ENCODE measurements around the gene COL23A1. TPM values are rescaled to one million over a fixed set of nuclear protein-coding genes. Genes with fewer than 3 reads are reported as not detected.

Gene COL23A1
- total and polyA plus RNA-seq, 2 of the 8 experiments (the other 6 are each of a cell fraction or from before 2014, with no cell fraction given) = 3.1 to 4.7 TPM

DNA sequence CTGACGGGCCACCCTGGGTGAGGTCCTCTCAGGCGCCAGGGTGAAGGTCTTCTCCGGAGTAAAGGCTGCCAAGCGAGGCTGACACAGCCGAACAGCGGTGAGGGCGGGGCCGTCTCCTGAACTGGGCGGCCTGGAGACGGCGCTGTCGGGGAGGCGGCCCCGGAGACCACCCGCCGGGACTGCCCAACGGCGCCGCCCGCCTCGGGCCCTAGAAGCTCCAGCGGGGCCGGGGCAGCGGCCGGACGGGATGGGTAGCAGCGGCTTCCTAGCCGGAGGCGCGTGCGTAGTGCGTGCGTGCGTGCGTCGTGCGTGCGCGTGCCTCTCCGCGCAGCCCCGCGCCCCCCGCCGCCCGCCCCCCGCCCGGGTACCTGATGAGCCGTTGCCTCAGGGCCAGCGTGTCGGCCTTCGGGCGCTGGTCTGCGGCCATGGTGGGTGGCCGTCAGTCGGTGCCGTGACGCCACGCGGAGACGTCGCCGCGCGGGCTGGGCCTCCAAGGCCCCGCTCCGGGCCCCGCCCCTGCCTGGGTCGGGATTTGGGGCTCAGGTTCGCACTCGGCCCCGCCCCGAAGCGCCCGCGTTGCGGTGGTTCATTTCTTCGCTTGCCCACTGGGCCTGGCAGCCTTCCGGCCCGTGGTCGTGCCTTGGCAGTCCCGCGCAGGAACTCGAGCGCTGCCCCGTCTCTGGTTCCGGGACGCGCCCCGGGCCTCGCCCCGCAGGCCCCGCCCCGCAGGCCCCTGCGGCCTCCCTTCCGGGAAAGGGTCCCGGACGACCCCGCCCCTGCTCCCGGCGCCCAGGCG lies 357.9 kb downstream of the COL23A1 start, which contains the start of gene PHYKPL (continued):
- TF ChIP-seq CHD2 (IDR thresholded peaks at IDR 0.05; ENCODE audit: low read length) = no peak
- no peak for TF ChIP-seq CEBPB (IDR thresholded peaks at IDR 0.05; ENCODE audit: low read depth, low read length)
- TF ChIP-seq SIN3A (conservative IDR thresholded peaks at IDR 0.05 in 1 of 2, IDR thresholded peaks at IDR 0.05 in 1 of 2; ENCODE audit: low read depth in 1 of 2, low read length in 2 of 2) = peak in 1 of 2 experiments; percentile 50; a peak in 1 of 4 replicates
- TF ChIP-seq POLR2A (IDR thresholded peaks at IDR 0.05; ENCODE audit: control extremely low read depth in 1 of 2, low read depth in 2 of 2, low read length in 2 of 2) = peak in 1 of 2 experiments; percentile 72; a peak in 2 of 3 replicates
- TF ChIP-seq KDM1A (IDR thresholded peaks at IDR 0.05; ENCODE audit: borderline replicate concordance, low read length) = peak; percentile 26; the same call in 1 of the 2 replicates
- TF ChIP-seq, protein P1, sequence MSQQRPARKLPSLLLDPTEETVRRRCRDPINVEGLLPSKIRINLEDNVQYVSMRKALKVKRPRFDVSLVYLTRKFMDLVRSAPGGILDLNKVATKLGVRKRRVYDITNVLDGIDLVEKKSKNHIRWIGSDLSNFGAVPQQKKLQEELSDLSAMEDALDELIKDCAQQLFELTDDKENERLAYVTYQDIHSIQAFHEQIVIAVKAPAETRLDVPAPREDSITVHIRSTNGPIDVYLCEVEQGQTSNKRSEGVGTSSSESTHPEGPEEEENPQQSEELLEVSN (IDR thresholded peaks at IDR 0.05) = 0 out of 2 replicates have a peak, but pooled peaks have one; percentile 41
- peak; percentile 49; the same call in 1 of the 2 replicates for TF ChIP-seq TAF1 (IDR thresholded peaks at IDR 0.05; ENCODE audit: low read depth, low read length)
- peak; percentile 44 for TF ChIP-seq TBP (IDR thresholded peaks at IDR 0.05; ENCODE audit: low read depth, low read length)
- TF ChIP-seq RBBP5 (IDR thresholded peaks at IDR 0.05; ENCODE audit: borderline replicate concordance, low read depth, low read length) = peak; percentile 40; the same call in 1 of the 2 replicates
- TF ChIP-seq CTBP2 (IDR thresholded peaks at IDR 0.05; ENCODE audit: borderline replicate concordance, insufficient read depth, insufficient read length, low read length) = no peak
- 0 out of 4 replicates have a peak, but pooled peaks of 1 of the 2 experiments have one; percentile 53 for TF ChIP-seq HDAC2 (IDR thresholded peaks at IDR 0.05; ENCODE audit: borderline replicate concordance in 1 of 2, low read depth in 2 of 2, low read length in 2 of 2)
- TF ChIP-seq TAF7 (optimal IDR thresholded peaks at IDR 0.05; ENCODE audit: borderline replicate concordance, low read depth, low read length) = peak; percentile 58
- peak; percentile 80 for TF ChIP-seq KDM4A (IDR thresholded peaks at IDR 0.05; ENCODE audit: low read depth, low read length, severe bottlenecking)
- no peak for TF ChIP-seq SIX5 (IDR thresholded peaks at IDR 0.05; ENCODE audit: low read depth, low read length)
- peak; percentile 84 for TF ChIP-seq PHF8 (conservative IDR thresholded peaks at IDR 0.05; ENCODE audit: low read depth, low read length)

All from H1 (cell line).